ENCODE results near the gene PCGF6.

DNA sequence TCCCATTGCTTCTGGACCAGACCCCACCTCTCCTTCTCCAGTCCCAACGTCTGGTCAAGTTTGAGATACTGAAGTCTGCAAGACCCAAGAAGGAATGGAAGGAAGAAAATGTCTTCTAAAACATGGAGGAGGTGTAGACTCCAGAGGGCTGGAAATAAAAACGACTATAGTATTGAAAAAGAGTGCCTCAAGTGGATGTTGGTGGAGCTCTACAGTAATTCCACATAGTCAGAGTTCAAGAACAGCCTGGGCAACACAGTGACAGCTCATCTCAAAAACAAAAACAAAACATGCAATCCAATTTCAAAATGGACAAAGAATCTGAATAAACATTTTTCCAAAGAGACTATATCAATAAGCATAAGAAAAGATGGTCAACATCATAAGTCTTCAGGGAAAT is 2.3 kb upstream of the PCGF6 start:
- TF ChIP-seq POLR2AphosphoS5 (IDR thresholded peaks at IDR 0.05; ENCODE audit: low read depth, low read length) (no peak), POLR2A (IDR thresholded peaks at IDR 0.05; ENCODE audit: low read depth, low read length) (no peak)

Measured in GM12892 (cell line).